Endothelial cell of umbilical vein (primary cell): ENCODE measurements around the gene CLIP2. TPM values are rescaled to one million over a fixed set of nuclear protein-coding genes. Genes with fewer than 3 reads are reported as not detected.

Experiments
- BruUV-seq: library from RNA; stranded (reverse); fragments of 400-500 nt; replicated peaks from 2 replicates; lab custom pipeline; 2021; lab: Mats Ljungman, UMichigan
- CTCF ChIA-PET: fragments of 300-600, 350-600 bp; sonication (Branson Sonifier 250); formaldehyde crosslinking; loops from one replicate; lab custom pipeline; 2021; ENCODE audit warnings: antibody characterized with exemption, inconsistent platforms; lab: Charles Lee
- POLR2A ChIA-PET: fragments of 300-600, 350-600 bp; sonication (Branson Sonifier 250); formaldehyde crosslinking; loops from one replicate; lab custom pipeline; 2021; ENCODE audit warnings: antibody characterized with exemption, inconsistent platforms; lab: Charles Lee
- DNase-seq: peaks from one replicate; pipeline ENCODE4 v3.0.0-alpha.2; 2011; ENCODE audit warnings: low read depth, low spot score
- FAIRE-seq: peaks from 2 replicates; lab custom pipeline; 2011; peaks lifted over from hg19 to GRCh38; lab: Jason Lieb, UNC
- H2AFZ ChIP-seq: 2 replicates; pipeline ENCODE4 v1.6.0; 2012; ENCODE audit warnings: low read depth, low read length, control low read depth, inconsistent platforms
- H3K27ac ChIP-seq: 2 replicates; pipeline ENCODE4 v1.5.1; 2011; ENCODE audit warnings: low read depth, mild to moderate bottlenecking, control low read depth, low read length, moderate library complexity; ENCODE audit not compliant: insufficient read depth
- H3K27me3 ChIP-seq, 2 experiments: 2 replicates each; pipeline versions ENCODE4 v1.6.0 to v1.6.1; 2011; ENCODE audit warnings: low read length in 2 of 2, mixed read lengths in 1 of 2; ENCODE audit not compliant: control insufficient read depth in 2 of 2, insufficient read depth in 2 of 2
- H3K36me3 ChIP-seq, 2 experiments: 2 replicates in 1 of 2; 3 replicates in 1 of 2; pipeline ENCODE4 v1.5.1; 2011; ENCODE audit warnings: low read length in 2 of 2, mild to moderate bottlenecking in 1 of 2, moderate library complexity in 1 of 2; ENCODE audit not compliant: control insufficient read depth in 2 of 2, insufficient read depth in 2 of 2; ENCODE audit errors: extremely low read depth in 1 of 2
- H3K4me1 ChIP-seq: 3 replicates; pipeline ENCODE4 v1.5.1; 2011; ENCODE audit warnings: mild to moderate bottlenecking, low read length; ENCODE audit not compliant: control insufficient read depth, insufficient read depth; ENCODE audit errors: extremely low read depth
- H3K4me2 ChIP-seq: 2 replicates; pipeline ENCODE4 v1.6.1; 2011; ENCODE audit warnings: low read length, control low read depth, mixed read lengths; ENCODE audit not compliant: insufficient read depth
- H3K4me3 ChIP-seq, 3 experiments: fragments of 200-600 bp in 1 of 3; sonication (generic), shearing (Covaris generic) in 1 of 3; replicated peaks in 1 of 3; 2 replicates each; pipeline ENCODE4 v1.5.1; 2011 to 2016; ENCODE audit warnings: control low read depth in 3 of 3, low read length in 3 of 3, mild to moderate bottlenecking in 2 of 3, inconsistent platforms in 1 of 3, low read depth in 1 of 3, moderate library complexity in 1 of 3; ENCODE audit not compliant: insufficient read depth in 1 of 3
- H3K79me2 ChIP-seq: 2 replicates; pipeline ENCODE4 v1.6.0; 2012; ENCODE audit warnings: low read length, inconsistent platforms; ENCODE audit not compliant: control insufficient read depth, insufficient read depth
- H3K9ac ChIP-seq: replicated peaks from 2 replicates; pipeline ENCODE3; 2011; ENCODE audit warnings: low read length, control low read depth; ENCODE audit not compliant: insufficient read depth; ENCODE audit errors: extremely low read depth
- H3K9me1 ChIP-seq: replicated peaks from 3 replicates; pipeline ENCODE4 v1.6.0; 2011; ENCODE audit warnings: mild to moderate bottlenecking, low read length; ENCODE audit not compliant: control insufficient read depth, insufficient read depth; ENCODE audit errors: extremely low read depth
- H3K9me3 ChIP-seq: replicated peaks from 2 replicates; pipeline ENCODE4 v1.5.1; 2012; ENCODE audit warnings: low read length, inconsistent platforms; ENCODE audit not compliant: control insufficient read depth, insufficient read depth
- H4K20me1 ChIP-seq: replicated peaks from 2 replicates; pipeline ENCODE3; 2011; ENCODE audit warnings: mild to moderate bottlenecking, low read length; ENCODE audit not compliant: control insufficient read depth, insufficient read depth; ENCODE audit errors: extremely low read depth
- CTCF ChIP-seq, 2 donors: IDR thresholded peaks; 1 replicate in 1 of 2; 2 replicates in 1 of 2; pipeline ENCODE4 v1.5.1; 2011; ENCODE audit warnings: low read length in 2 of 2, mild to moderate bottlenecking in 2 of 2, moderate library complexity in 2 of 2, control low read depth in 1 of 2, inconsistent platforms in 1 of 2, low read depth in 1 of 2; ENCODE audit not compliant: insufficient read depth in 1 of 2; ENCODE audit errors: extremely low read depth in 1 of 2
- EZH2 ChIP-seq: IDR thresholded peaks from 2 replicates; pipeline ENCODE4 v1.6.1; 2012; ENCODE audit warnings: borderline replicate concordance, low read depth, mild to moderate bottlenecking, moderate library complexity, low read length, inconsistent platforms; ENCODE audit not compliant: severe bottlenecking
- FOS ChIP-seq: IDR thresholded peaks from 2 replicates; pipeline ENCODE4 v1.6.1; 2011; ENCODE audit warnings: mild to moderate bottlenecking, low read length, moderate library complexity, borderline replicate concordance; ENCODE audit not compliant: insufficient read depth
- GATA2 ChIP-seq: IDR thresholded peaks from 2 replicates; pipeline ENCODE4 v1.7.0; 2011; ENCODE audit warnings: low read depth, mild to moderate bottlenecking, moderate library complexity, mixed read lengths, low read length; ENCODE audit not compliant: insufficient read length, insufficient read depth
- JUN ChIP-seq: IDR thresholded peaks from 2 replicates; pipeline ENCODE4 v1.6.1; 2011; ENCODE audit warnings: borderline replicate concordance, low read depth; ENCODE audit not compliant: insufficient read length, insufficient read depth
- MAX ChIP-seq: IDR thresholded peaks from 2 replicates; pipeline ENCODE4 v1.6.1; 2011; ENCODE audit not compliant: insufficient read depth, insufficient read length
- MYC ChIP-seq: IDR thresholded peaks from one replicate; pipeline ENCODE4 v1.6.1; 2011; ENCODE audit warnings: mild to moderate bottlenecking, low read depth, low read length
- POLR2A ChIP-seq: IDR thresholded peaks from 2 replicates; pipeline ENCODE4 v1.6.1; 2012; ENCODE audit warnings: low read depth, mild to moderate bottlenecking, control low read depth, low read length
- POLR2AphosphoS5 ChIP-seq: IDR thresholded peaks from 2 replicates; pipeline ENCODE4 v1.6.1; 2012; ENCODE audit warnings: low read depth, mild to moderate bottlenecking, control low read depth, low read length, moderate library complexity; ENCODE audit not compliant: insufficient read depth
- dilution Hi-C: fragments of 300-500 bp; cut with MboI; formaldehyde crosslinking; loops from one replicate; pipeline ENCODE4 v1.15.0; 2019; ENCODE audit warnings: low sequenced_read_pairs; ENCODE audit not compliant: extremely low pct_ligation_motif_present
- intact Hi-C: fragments of 100-400 bp; cut with micrococcal nuclease; formaldehyde crosslinking; loops from one replicate; pipeline ENCODE4 v1.10.0; 2022
- polyA plus RNA-seq, 4 experiments: library from polyadenylated mRNA; depleted of rRNA in 3 of 4; stranded (reverse) in 3 of 4; unstranded in 1 of 4; fragments of >200 nt; gene quantifications; 2 replicates each; pipeline versions ENCODE4 v1.2.1 to v1.2.3, GENCODE V29; 2011 to 2012; ENCODE audit warnings: missing spikeins in 1 of 4
- total RNA-seq: library from RNA; stranded (reverse); gene quantifications from 2 replicates; pipeline ENCODE4 v1.2.3, GENCODE V29; 2021

Gene CLIP2
- total and polyA plus RNA-seq, 2 donors (not counting 3 experiments of a cell fraction or from before 2014, with no cell fraction given) = 8.3 to 37.1 TPM

DNA sequence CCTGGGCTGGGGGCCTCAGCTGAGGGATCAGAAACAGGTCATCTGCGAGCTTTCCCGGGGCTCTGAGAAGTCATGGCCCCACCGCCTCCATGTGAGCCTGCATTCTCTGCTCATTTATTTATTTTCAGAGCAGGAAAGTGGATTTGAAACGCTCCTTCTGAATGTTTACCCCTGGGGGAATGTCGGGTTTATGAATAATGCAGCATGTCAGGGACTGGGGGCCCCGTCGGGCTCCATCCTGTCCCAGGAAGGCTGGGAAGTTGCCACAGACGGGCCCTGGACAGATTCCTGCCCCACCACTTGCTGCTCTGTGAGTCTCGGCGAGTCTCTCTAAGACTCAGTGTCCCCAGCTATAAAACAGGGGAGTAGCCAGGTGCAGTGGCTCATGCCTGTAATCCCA lies 152.6 kb downstream of the CLIP2 start:
- Histone ChIP-seq H3K9ac (no peak overlapping the region), H3K27me3 (no peaks in the 10 kb centered on the region), H3K9me1 (no peaks in the 10 kb centered on the region), H3K79me2 (no peaks in the 10 kb centered on the region), H3K4me1 (no peaks in the 10 kb centered on the region), H3K36me3 (no peaks in the 10 kb centered on the region), H3K9me3 (no peaks in the 10 kb centered on the region), H3K4me3 (no peak overlapping the region), H4K20me1 (no peaks in the 10 kb centered on the region), H2AFZ (no peak overlapping the region), H3K27ac (no peak overlapping the region), H3K4me2 (no peak overlapping the region)
- intact Hi-C loops = no loop called here
- DNase-seq = no peak
- FAIRE-seq = no peak
- ChIA-PET CTCF (interaction anchor here (1.2 to 1.4 kb wide), 2 partner anchors 8 to 125 kb away, joined by 3 to 6 read pairs; no protein-coding TSS in a partner anchor), POLR2A (no interaction called here)
- dilution Hi-C loops = no loop called here
- BruUV-seq = no TSS peak
- no peak for TF ChIP-seq GATA2
- TF ChIP-seq MYC = no peak
- no peak for TF ChIP-seq POLR2A
- TF ChIP-seq MAX = no peak
- TF ChIP-seq POLR2AphosphoS5 = no peak
- no peak for TF ChIP-seq CTCF (IDR thresholded peaks at IDR 0.05; ENCODE audit: extremely low read depth in 1 of 2, insufficient read depth in 1 of 2, low read depth in 1 of 2, low read length in 2 of 2)
- TF ChIP-seq FOS = no peak
- no peak for TF ChIP-seq EZH2
- TF ChIP-seq JUN = no peak
